NCI-H2227 (cell line): ENCODE results near the gene PRF1.

Experiments
- DNase-seq: peaks from one replicate; lab custom pipeline; 2025; ENCODE audit not compliant: unreplicated experiment; lab: John Stamatoyannopoulos, UW

Gene PRF1

GRCh38 chr10:70578371-70578947 lies 24.1 kb downstream of the PRF1 start:
- no peak for DNase-seq

GRCh38 chr10:70576803-70577517 lies 25.6 kb downstream of the PRF1 start:
- DNase-seq: no peak

- DNase-seq: peak; percentile 13
Measured at GRCh38 chr10:70575874-70576802, 26.4 kb downstream of the PRF1 start.

GRCh38 chr10:70575486-70575873 lies 27.1 kb downstream of the PRF1 start:
- DNase-seq: no peak

- no peak for DNase-seq
Measured at GRCh38 chr10:70573599-70574506, 28.7 kb downstream of the PRF1 start.

GRCh38 chr10:70571636-70572439 lies 30.7 kb downstream of the PRF1 start:
- no peak for DNase-seq

GRCh38 chr10:70571236-70571635 lies 31.3 kb downstream of the PRF1 start:
- no peak for DNase-seq

GRCh38 chr10:70568781-70569495 lies 33.6 kb downstream of the PRF1 start:
- DNase-seq: no peak

- no peak for DNase-seq
Measured at GRCh38 chr10:70568113-70568512, 34.4 kb downstream of the PRF1 start.

- DNase-seq: no peak
Measured at GRCh38 chr10:70567603-70568002, 34.9 kb downstream of the PRF1 start.

- no peak for DNase-seq
Measured at GRCh38 chr10:70566515-70567290, 35.8 kb downstream of the PRF1 start.

- no peak for DNase-seq
Measured at GRCh38 chr10:70565556-70566514, 36.7 kb downstream of the PRF1 start.

- no peak for DNase-seq
Measured at GRCh38 chr10:70564901-70565351, 37.6 kb downstream of the PRF1 start.

GRCh38 chr10:70564113-70564725 lies 38.3 kb downstream of the PRF1 start:
- DNase-seq: no peak

GRCh38 chr10:70563230-70563629 lies 39.3 kb downstream of the PRF1 start:
- DNase-seq: no peak

- no peak for DNase-seq
Measured at GRCh38 chr10:70562036-70562755, 40.3 kb downstream of the PRF1 start.
